ENCODE data around the gene SLC39A7. TPM values are rescaled to one million over a fixed set of nuclear protein-coding genes. Genes with fewer than 3 reads are reported as not detected.
A peak's percentile ranks its signal among the peaks of the same experiment; 100 is the strongest.

Gene SLC39A7
- total and polyA plus RNA-seq, 2 experiments from 2014 or later, result 26.9 to 126 TPM

- H3K79me2 ChIP-seq (ENCODE audit: insufficient read depth), result no peaks in the 10 kb centered on the region
- no peaks in the 10 kb centered on the region for H3F3A ChIP-seq (ENCODE audit: insufficient read depth)
- WGBS, 2 experiments (ENCODE audit: low coverage in 1 of 2, low lambda C conversion rate in 2 of 2, missing lambda C conversion rate in 2 of 2), result 4 to 7% methylated on average over 1 of the region's 1 CpG
- no peak overlapping the region for H3K4me3 ChIP-seq
- H2AFZ ChIP-seq, result no peak overlapping the region
- H3K27me3 ChIP-seq (replicated peaks; ENCODE audit: insufficient read depth), result no peaks in the 10 kb centered on the region; the same call in 1 of the 2 replicates
- H3K9ac ChIP-seq, result no peak overlapping the region
- no peaks in the 10 kb centered on the region for H4K20me1 ChIP-seq (ENCODE audit: insufficient read depth)
- H3K4me2 ChIP-seq (ENCODE audit: unreplicated experiment), result no peak overlapping the region
- no peaks in the 10 kb centered on the region for H3K36me3 ChIP-seq (ENCODE audit: low read depth)
- no peak overlapping the region for H3K27ac ChIP-seq
- no peaks in the 10 kb centered on the region for H3K9me2 ChIP-seq (ENCODE audit: insufficient read depth)
- H3K9me3 ChIP-seq (ENCODE audit: low read depth), result no peaks in the 10 kb centered on the region
- H3K4me1 ChIP-seq (ENCODE audit: insufficient read depth), result 0 out of 2 replicates have a peak, but pooled peaks cover 3% of the 10 kb centered on the region
- TF ChIP-seq EZH2phosphoT487 (IDR thresholded peaks at IDR 0.05; ENCODE audit: insufficient read depth, low read depth) (no peak), EZH2 (IDR thresholded peaks at IDR 0.05; ENCODE audit: insufficient read depth, poor library complexity, severe bottlenecking) (no peak)
- DNase-seq, result no peak
- in situ Hi-C loops (cut with MboI), result loop anchor here (10.0 kb wide), 1 partner anchor 229 kb away; no protein-coding TSS in a partner anchor
These were observed 42.8 kb downstream of the SLC39A7 start for GRCh38 chr6:33243476-33243875.

GRCh38 chr6:33247977-33248642 lies 47.4 kb downstream of the SLC39A7 start:
- H3K27me3 ChIP-seq (replicated peaks; ENCODE audit: insufficient read depth), result no peaks in the 10 kb centered on the region
- peaks cover 41% of the 10 kb centered on the region for H3K4me1 ChIP-seq (ENCODE audit: insufficient read depth)
- H2AFZ ChIP-seq, result peak overlapping the region; percentile 81
- no peaks in the 10 kb centered on the region for H4K20me1 ChIP-seq (ENCODE audit: insufficient read depth)
- DNase-seq, result peak; percentile 89
- peak overlapping the region; percentile 95 for H3K9ac ChIP-seq
- peaks cover 35% of the 10 kb centered on the region for H3F3A ChIP-seq (ENCODE audit: insufficient read depth)
- in situ Hi-C loops (cut with MboI), result loop anchor here (10.0 kb wide), 1 partner anchor 233 kb away; no protein-coding TSS in a partner anchor
- 3 to 5% methylated on average over 14 to 28 of the region's 28 CpGs for WGBS, 2 experiments (ENCODE audit: low coverage in 1 of 2, low lambda C conversion rate in 2 of 2, missing lambda C conversion rate in 2 of 2)
- peak overlapping the region; percentile 98 for H3K27ac ChIP-seq
- peaks cover 14% of the 10 kb centered on the region for H3K79me2 ChIP-seq (ENCODE audit: insufficient read depth)
- H3K36me3 ChIP-seq (ENCODE audit: low read depth), result no peaks in the 10 kb centered on the region
- H3K9me2 ChIP-seq (ENCODE audit: insufficient read depth), result no peaks in the 10 kb centered on the region
- no peaks in the 10 kb centered on the region for H3K9me3 ChIP-seq (ENCODE audit: low read depth)
- peak overlapping the region; percentile 75 for H3K4me3 ChIP-seq
- H3K4me2 ChIP-seq (ENCODE audit: unreplicated experiment), result peak overlapping the region; percentile 98
- TF ChIP-seq EZH2phosphoT487 (IDR thresholded peaks at IDR 0.05; ENCODE audit: insufficient read depth, low read depth), result no peak
- no peak for TF ChIP-seq EZH2 (IDR thresholded peaks at IDR 0.05; ENCODE audit: insufficient read depth, poor library complexity, severe bottlenecking)

DNA sequence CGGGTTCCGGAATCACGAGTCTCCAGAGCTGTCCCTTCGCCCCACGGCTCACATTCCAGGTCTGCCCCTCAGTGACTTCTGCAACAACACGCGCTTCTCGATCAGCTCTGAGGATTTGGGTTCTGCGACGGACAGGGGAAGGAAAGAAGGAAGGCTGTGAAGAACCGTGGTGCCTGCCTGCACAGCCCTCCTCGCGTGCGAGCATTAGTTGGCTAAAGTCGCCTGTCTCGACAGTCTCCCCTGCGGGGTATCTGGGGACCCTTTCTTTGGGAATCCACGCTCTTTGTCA lies 47.9 kb downstream of the SLC39A7 start:
- Histone ChIP-seq H2AFZ (peak overlapping the region; percentile 81), H3F3A (ENCODE audit: insufficient read depth) (peaks cover 36% of the 10 kb centered on the region), H3K4me1 (ENCODE audit: insufficient read depth) (peaks cover 45% of the 10 kb centered on the region), H3K36me3 (ENCODE audit: low read depth) (no peaks in the 10 kb centered on the region), H3K27me3 (replicated peaks; ENCODE audit: insufficient read depth) (no peaks in the 10 kb centered on the region), H3K4me3 (peak overlapping the region; percentile 75), H3K4me2 (ENCODE audit: unreplicated experiment) (peak overlapping the region; percentile 98), H4K20me1 (ENCODE audit: insufficient read depth) (no peaks in the 10 kb centered on the region), H3K9ac (peak overlapping the region; percentile 95), H3K79me2 (ENCODE audit: insufficient read depth) (peaks cover 14% of the 10 kb centered on the region), H3K9me2 (ENCODE audit: insufficient read depth) (no peaks in the 10 kb centered on the region), H3K27ac (peak overlapping the region; percentile 98), H3K9me3 (ENCODE audit: low read depth) (no peaks in the 10 kb centered on the region)
- peak; percentile 79 for DNase-seq
- 1 to 3% methylated on average over 18 of the region's 18 CpGs for WGBS, 2 experiments (ENCODE audit: low coverage in 1 of 2, low lambda C conversion rate in 2 of 2, missing lambda C conversion rate in 2 of 2)
- no peak for TF ChIP-seq EZH2 (IDR thresholded peaks at IDR 0.05; ENCODE audit: insufficient read depth, poor library complexity, severe bottlenecking)
- no peak for TF ChIP-seq EZH2phosphoT487 (IDR thresholded peaks at IDR 0.05; ENCODE audit: insufficient read depth, low read depth)
- in situ Hi-C loops (cut with MboI), result loop anchor here (10.0 kb wide), 1 partner anchor 234 kb away; no protein-coding TSS in a partner anchor

DNA sequence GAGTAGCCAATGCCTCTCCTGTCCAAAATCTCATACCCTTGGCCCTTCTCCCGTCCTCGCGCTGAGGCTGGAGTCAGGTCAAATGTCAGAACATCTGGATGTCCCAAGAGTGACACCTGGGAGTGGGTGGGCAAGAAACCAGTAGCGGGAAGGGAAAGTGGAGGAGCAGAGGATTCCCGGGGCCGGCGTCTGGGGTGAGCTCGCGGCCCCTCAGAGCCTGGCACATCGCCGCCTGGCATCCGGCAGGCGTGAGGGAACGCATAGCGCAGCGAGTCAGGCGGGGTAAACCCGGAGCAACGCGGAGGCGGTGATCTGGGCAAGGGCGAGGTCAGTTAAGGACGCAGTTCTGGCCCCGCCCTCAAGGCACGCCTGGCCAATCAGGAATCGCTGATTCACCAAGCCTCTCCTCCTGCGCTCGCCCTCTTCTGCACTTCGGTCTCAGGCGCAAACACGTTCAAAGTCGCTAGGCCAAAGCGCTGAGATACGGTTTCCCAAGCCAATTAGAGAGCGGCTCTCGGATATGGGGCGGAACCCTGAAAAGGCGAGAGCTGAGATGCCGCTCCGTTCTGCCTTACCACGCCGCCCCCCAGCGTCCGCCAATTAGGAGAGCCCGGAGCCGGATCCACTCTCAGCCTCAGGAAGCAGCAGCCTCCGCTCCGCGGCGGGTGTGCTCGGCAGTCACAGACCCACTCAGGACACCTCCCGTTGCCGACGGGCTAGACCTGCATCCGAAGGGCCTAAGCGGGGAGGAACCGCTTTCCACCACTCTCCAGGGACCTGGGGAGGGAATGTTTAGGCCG lies 48.5 kb downstream of the SLC39A7 start:
- Histone ChIP-seq H3K27me3 (replicated peaks; ENCODE audit: insufficient read depth) (no peaks in the 10 kb centered on the region), H3K4me3 (peak overlapping the region; percentile 78), H4K20me1 (ENCODE audit: insufficient read depth) (no peaks in the 10 kb centered on the region), H3K79me2 (ENCODE audit: insufficient read depth) (peaks cover 14% of the 10 kb centered on the region), H3K9me2 (ENCODE audit: insufficient read depth) (no peaks in the 10 kb centered on the region), H3K9me3 (ENCODE audit: low read depth) (no peaks in the 10 kb centered on the region), H3K27ac (peak overlapping the region; percentile 98), H3K9ac (peak overlapping the region; percentile 95), H3K4me2 (ENCODE audit: unreplicated experiment) (peak overlapping the region; percentile 98), H2AFZ (peak overlapping the region; percentile 81), H3K4me1 (ENCODE audit: insufficient read depth) (peaks cover 45% of the 10 kb centered on the region), H3F3A (ENCODE audit: insufficient read depth) (peaks cover 36% of the 10 kb centered on the region), H3K36me3 (ENCODE audit: low read depth) (no peaks in the 10 kb centered on the region)
- WGBS, 2 experiments (ENCODE audit: low coverage in 1 of 2, low lambda C conversion rate in 2 of 2, missing lambda C conversion rate in 2 of 2), result 1 to 2% methylated on average over 57 to 58 of the region's 58 CpGs
- in situ Hi-C loops (cut with MboI), result loop anchor here (10.0 kb wide), 1 partner anchor 234 kb away; no protein-coding TSS in a partner anchor
- peak; percentile 100 for DNase-seq
- TF ChIP-seq EZH2phosphoT487 (IDR thresholded peaks at IDR 0.05; ENCODE audit: insufficient read depth, low read depth) (no peak), EZH2 (IDR thresholded peaks at IDR 0.05; ENCODE audit: insufficient read depth, poor library complexity, severe bottlenecking) (no peak)
